DMS53 treated with DMSO at 0.1 percent for 48 hours (cell line): ENCODE data around the gene PCDHA6.
A peak's percentile ranks its signal among the peaks of the same experiment; 100 is the strongest.
"Not testable (repeated sequence)": the region's sequence is repeated elsewhere in the genome, so short reads cannot be mapped to it uniquely, and the experiment has no call there.

Experiments
- DNase-seq: peaks from one replicate; lab custom pipeline; 2025; ENCODE audit not compliant: unreplicated experiment; lab: John Stamatoyannopoulos, UW

The PCDHA6 gene, protein sequence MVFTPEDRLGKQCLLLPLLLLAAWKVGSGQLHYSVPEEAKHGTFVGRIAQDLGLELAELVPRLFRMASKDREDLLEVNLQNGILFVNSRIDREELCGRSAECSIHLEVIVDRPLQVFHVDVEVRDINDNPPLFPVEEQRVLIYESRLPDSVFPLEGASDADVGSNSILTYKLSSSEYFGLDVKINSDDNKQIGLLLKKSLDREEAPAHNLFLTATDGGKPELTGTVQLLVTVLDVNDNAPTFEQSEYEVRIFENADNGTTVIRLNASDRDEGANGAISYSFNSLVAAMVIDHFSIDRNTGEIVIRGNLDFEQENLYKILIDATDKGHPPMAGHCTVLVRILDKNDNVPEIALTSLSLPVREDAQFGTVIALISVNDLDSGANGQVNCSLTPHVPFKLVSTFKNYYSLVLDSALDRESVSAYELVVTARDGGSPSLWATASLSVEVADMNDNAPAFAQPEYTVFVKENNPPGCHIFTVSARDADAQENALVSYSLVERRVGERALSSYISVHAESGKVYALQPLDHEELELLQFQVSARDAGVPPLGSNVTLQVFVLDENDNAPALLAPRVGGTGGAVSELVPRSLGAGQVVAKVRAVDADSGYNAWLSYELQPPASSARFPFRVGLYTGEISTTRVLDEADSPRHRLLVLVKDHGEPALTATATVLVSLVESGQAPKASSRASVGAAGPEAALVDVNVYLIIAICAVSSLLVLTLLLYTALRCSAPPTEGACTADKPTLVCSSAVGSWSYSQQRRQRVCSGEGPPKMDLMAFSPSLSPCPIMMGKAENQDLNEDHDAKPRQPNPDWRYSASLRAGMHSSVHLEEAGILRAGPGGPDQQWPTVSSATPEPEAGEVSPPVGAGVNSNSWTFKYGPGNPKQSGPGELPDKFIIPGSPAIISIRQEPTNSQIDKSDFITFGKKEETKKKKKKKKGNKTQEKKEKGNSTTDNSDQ

DNA sequence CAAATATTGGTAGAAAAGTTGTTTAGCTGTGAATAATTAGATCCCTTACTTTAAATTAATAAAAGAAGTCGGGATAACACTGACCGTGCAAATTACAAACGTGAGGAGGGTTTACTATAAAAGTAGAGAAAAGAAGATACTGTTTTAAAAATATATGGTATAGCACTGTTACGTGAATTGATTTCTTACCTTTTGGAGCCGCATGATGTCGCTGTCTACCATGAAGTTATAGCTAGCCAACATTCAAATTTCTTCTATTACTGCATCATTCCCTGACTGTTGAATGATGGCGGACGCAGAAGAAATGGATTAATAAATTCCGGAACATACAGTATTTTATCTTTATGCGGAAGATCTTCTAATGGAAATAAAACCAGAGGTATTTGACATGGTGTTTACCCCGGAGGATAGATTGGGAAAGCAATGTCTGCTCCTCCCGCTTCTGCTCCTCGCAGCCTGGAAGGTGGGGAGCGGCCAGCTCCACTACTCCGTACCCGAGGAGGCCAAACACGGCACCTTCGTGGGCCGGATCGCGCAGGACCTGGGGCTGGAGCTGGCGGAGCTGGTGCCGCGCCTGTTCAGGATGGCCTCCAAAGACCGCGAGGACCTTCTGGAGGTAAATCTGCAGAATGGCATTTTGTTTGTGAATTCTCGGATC, at the start of gene PCDHA6:
TSS of gene PCDHA6 (plus strand) at position 257 of the 658 bp plus-strand sequence. CDS start at position 389, 132 bp downstream.
- DNase-seq: peak; percentile 38

DNA sequence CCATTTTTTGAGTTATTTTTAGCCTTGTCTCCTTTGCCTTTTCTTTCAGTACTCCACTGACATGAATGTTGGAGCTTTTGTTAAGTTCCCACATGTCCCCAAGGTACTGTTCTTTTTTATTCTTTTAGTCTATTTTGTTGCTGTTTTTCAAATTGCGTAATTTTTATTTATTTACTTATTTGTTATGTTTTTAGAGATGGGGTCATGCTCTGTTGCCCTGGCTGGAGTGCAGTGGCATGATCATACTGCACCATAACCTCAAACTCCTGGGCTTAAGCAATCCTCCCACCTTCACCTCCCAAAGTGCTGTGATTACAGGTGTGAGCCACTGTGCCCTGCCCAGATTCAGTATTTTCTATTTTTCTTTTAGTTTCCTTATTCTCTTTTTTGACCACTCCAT, 47.2 kb upstream of the PCDHA6 start:
- no peak for DNase-seq

DNA sequence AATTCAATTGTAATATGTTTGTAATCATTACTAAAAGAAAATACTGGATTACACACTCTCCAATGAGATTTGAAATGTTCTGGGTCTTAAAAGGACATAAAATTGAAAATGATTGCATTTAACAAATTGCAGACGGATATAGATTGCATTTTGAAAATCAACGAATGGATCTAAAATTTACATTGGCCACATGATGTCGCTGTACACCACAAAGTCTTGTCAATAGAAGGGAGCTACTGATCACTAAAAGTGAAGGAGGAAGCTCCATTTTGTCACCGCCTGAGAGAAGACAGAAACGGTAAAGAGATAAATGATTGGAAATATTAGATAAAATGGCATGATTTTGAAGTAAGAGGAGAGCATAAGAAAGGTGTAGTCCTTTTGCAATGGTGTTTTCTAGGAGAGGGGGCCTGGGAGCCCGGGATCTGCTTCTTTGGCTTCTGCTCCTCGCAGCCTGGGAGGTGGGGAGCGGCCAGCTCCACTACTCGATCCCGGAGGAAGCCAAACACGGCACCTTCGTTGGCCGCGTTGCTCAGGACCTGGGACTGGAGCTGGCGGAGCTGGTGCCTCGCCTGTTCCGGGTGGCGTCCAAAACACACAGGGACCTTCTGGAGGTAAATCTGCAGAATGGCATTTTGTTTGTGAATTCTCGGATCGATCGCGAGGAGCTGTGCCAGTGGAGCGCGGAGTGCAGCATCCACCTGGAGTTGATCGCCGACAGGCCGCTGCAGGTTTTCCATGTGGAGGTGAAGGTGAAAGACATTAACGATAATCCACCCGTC, 41.7 kb upstream of the PCDHA6 start, which contains the start of gene PCDHA1:
TSS of gene PCDHA1 (plus strand) at position 236 of the 782 bp plus-strand sequence.
- DNase-seq: peak; percentile 89

DNA sequence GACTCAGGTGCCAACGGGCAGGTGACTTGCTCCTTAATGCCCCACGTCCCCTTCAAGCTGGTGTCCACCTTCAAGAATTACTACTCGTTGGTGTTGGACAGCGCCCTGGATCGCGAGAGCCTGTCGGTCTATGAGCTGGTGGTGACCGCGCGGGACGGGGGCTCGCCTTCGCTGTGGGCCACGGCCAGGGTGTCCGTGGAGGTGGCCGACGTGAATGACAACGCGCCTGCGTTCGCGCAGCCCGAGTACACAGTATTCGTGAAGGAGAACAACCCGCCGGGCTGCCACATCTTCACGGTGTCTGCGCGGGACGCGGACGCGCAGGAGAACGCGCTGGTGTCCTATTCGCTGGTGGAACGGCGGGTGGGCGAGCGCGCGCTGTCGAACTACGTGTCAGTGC, 40.3 kb upstream of the PCDHA6 start:
- not testable (repeated sequence) for DNase-seq

DNA sequence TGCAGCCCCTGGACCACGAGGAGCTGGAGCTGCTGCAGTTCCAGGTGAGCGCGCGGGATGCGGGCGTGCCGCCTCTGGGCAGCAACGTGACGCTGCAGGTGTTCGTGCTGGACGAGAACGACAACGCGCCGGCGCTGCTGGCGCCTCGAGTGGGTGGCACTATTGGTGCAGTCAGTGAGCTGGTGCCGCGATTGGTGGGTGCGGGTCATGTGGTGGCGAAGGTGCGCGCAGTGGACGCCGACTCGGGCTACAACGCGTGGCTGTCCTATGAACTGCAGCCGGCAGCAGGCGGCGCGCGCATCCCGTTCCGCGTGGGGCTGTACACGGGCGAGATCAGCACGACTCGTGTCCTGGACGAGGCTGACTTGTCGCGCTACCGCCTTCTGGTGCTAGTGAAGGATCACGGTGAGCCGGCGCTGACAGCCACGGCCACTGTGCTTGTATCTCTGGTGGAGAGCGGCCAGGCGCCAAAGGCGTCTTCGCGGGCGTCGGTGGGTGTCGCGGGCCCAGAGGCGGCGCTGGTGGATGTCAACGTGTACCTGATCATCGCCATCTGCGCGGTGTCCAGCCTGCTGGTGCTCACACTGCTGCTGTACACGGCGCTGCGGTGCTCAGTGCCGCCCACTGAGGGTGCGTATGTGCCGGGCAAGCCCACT, 39.8 kb upstream of the PCDHA6 start:
- DNase-seq: not testable (repeated sequence)

DNA sequence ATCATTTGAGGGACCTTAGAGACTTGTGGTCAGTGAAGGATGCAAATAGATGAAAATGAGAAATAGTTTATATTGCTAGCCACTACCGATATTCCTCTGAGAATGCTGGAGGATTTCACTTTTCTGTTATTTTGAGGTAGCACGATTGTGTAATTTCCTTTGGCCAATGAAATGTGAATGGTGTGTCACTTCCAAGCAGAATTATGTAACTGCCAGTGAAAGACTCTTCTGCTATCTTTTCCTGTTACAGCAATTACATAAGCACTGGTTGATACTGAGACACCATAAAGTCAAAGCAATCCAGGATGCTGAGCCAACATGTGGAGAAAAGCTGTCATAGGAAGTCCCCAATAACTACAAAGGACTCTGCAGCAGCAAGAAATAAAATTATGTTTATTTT, 36.7 kb upstream of the PCDHA6 start:
- no peak for DNase-seq

DNA sequence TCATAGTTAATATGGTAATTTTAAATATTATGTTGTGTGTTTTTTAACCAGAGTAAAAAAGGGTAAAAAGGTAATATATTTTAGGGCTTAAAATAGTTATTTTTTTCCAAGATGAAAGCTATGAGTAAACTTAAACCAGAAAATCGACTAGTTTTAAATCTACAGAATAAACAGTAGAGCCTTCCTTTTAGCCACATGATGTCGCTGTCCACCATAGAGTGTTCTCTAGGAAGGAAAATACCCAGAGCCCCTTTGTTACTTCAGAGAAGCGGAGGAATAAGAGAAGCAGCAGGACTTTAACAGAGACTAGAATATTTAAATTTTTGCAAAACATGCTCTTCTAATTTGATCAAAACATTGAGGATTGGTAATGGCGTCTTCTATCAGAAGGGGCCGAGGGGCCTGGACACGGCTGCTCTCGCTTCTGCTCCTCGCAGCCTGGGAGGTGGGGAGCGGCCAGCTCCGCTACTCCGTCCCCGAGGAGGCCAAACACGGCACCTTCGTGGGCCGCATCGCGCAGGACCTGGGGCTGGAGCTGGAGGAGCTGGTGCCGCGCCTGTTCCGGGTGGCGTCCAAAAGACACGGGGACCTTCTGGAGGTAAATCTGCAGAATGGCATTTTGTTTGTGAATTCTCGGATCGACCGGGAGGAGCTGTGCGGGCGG, 33.0 kb upstream of the PCDHA6 start, which contains the start of gene PCDHA2:
TSS of gene PCDHA2 (plus strand) at position 258 of the 664 bp plus-strand sequence.
- peak; percentile 91 for DNase-seq

DNA sequence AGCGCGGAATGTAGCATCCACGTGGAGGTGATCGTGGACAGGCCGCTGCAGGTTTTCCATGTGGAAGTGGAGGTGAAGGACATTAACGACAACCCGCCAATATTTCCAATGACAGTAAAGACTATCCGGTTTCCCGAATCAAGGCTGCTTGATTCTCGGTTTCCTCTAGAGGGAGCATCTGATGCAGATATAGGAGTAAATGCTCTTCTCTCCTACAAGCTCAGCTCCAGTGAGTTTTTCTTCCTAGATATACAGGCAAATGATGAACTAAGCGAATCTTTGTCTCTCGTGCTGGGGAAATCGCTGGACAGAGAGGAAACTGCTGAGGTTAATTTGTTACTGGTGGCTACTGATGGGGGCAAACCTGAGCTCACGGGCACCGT, 32.5 kb upstream of the PCDHA6 start:
- DNase-seq: peak; percentile 82

DNA sequence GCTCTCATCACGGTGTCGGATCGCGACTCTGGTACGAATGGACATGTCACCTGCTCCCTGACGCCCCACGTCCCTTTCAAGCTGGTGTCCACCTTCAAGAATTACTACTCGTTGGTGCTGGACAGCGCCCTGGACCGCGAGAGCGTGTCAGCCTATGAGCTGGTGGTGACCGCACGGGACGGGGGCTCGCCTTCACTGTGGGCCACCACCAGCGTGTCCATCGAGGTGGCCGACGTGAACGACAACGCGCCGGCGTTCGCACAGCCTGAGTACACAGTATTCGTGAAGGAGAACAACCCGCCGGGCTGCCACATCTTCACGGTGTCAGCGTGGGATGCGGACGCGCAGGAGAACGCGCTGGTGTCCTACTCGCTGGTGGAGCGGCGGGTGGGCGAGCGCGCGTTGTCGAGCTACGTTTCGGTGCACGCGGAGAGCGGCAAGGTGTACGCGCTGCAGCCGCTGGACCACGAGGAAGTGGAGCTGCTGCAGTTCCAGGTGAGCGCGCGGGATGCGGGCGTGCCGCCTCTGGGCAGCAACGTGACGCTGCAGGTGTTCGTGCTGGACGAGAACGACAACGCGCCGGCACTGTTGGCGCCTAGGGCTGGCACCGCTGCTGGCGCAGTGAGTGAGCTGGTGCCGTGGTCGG, 31.6 kb upstream of the PCDHA6 start:
- not testable (repeated sequence) for DNase-seq

DNA sequence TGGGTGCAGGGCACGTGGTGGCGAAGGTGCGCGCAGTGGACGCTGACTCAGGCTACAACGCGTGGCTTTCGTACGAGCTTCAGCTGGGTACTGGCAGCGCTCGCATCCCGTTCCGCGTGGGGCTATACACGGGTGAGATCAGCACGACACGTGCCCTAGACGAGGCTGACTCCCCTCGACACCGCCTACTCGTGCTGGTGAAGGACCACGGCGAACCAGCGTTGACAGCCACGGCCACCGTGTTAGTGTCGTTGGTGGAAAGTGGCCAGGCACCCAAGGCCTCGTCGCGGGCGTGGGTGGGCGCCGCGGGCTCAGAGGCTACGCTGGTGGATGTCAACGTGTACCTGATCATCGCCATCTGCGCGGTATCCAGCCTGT, 31.1 kb upstream of the PCDHA6 start:
- no peak for DNase-seq

DNA sequence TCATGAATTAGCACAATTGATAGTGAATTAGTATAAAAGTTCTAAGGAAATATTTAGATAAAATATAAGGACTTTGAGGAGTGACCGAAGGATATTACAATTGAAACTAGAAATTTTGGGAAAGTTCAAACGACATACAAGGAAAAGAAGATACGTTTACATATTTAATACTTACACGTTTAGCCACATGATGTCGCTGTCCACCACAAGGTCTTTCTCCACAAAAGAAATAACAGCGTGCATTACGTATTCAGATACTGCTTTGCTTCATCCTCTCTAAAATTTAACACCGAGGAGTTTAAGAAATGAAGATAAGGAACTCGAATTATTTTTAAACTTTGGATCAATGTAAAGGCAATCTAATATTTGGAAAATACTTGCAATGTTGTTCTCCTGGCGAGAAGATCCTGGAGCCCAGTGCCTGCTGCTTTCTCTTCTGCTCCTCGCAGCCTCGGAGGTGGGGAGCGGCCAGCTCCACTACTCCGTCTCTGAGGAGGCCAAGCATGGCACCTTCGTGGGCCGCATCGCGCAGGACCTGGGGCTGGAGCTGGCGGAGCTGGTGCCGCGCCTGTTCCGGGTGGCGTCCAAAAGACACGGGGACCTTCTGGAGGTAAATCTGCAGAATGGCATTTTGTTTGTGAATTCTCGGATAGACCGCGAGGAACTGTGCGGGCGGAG, 26.8 kb upstream of the PCDHA6 start, which contains the start of gene PCDHA3:
TSS of gene PCDHA3 (plus strand) at position 242 of the 678 bp plus-strand sequence.
- peak; percentile 88 for DNase-seq

DNA sequence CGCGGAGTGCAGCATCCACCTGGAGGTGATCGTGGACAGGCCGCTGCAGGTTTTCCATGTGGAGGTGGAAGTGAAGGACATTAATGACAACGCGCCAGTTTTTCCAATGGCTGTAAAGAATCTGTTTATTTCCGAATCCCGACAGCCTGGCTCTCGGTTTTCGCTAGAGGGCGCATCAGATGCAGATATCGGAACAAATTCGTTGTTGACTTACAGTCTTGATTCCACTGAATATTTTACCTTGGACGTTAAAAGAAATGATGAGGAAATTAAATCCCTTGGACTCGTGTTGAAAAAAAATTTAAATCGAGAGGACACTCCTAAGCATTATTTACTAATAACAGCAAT, 26.3 kb upstream of the PCDHA6 start:
- peak; percentile 79 for DNase-seq

DNA sequence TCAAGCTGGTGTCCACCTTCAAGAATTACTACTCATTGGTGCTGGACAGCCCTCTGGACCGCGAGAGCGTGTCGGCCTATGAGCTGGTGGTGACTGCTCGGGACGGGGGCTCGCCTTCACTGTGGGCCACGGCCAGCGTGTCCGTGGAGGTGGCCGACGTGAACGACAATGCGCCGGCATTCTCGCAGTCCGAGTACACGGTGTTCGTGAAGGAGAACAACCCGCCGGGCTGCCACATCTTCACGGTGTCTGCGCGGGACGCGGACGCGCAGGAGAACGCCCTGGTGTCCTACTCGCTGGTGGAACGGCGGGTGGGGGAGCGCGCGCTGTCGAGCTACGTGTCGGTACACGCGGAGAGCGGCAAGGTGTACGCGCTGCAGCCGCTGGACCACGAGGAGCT, 25.4 kb upstream of the PCDHA6 start:
- DNase-seq: not testable (repeated sequence)

DNA sequence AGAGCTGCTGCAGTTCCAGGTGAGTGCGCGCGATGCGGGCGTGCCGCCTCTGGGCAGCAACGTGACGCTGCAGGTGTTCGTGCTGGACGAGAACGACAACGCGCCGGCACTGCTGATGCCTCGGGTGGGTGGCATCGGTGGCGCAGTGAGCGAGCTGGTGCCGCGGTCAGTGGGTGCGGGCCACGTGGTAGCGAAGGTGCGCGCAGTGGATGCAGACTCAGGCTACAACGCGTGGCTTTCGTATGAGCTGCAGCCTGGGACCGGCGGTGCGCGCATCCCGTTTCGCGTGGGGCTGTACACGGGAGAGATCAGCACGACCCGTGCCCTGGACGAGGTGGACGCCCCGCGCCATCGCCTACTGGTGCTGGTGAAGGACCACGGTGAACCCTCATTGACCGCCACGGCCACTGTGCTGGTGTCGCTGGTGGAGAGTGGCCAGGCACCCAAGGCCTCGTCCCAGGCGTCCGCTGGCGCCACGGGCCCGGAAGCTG, 24.9 kb upstream of the PCDHA6 start:
- DNase-seq: no peak

DNA sequence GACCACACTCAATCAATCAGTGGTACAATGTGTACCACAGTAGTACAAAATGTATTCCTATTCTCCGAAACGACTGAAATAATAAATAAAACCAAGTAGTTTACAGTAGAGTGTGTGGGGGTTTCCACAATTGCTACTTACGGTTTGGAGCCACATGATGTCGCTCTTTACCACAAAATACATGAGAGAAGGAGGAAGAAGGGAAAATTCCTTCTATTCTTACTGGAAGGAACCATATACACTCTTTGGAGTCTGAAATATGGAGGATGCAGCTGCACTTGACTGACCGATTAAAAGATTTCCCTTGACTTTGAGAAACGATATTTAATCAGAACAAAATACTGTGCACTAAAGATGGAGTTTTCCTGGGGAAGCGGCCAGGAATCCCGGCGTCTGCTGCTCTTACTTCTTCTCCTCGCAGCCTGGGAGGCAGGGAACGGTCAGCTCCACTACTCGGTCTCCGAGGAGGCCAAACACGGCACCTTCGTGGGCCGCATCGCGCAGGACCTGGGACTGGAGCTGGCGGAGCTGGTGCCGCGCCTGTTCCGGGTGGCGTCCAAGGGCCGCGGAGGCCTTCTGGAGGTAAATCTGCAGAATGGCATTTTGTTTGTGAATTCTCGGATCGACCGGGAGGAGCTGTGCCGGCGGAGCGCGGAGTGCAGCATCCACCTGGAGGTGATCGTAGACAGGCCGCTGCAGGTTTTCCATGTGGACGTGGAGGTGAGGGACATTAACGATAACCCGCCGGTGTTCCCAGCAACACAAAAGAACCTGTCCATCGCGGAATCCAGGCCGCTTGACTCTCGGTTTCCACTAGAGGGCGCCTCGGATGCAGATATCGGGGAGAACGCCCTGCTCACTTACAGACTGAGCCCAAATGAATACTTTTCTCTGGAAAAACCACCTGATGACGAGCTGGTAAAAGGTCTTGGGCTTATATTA, 20.7 kb upstream of the PCDHA6 start, which contains the start of gene PCDHA4:
TSS of gene PCDHA4 (plus strand) at position 235 of the 942 bp plus-strand sequence.
- DNase-seq: peak; percentile 77

DNA sequence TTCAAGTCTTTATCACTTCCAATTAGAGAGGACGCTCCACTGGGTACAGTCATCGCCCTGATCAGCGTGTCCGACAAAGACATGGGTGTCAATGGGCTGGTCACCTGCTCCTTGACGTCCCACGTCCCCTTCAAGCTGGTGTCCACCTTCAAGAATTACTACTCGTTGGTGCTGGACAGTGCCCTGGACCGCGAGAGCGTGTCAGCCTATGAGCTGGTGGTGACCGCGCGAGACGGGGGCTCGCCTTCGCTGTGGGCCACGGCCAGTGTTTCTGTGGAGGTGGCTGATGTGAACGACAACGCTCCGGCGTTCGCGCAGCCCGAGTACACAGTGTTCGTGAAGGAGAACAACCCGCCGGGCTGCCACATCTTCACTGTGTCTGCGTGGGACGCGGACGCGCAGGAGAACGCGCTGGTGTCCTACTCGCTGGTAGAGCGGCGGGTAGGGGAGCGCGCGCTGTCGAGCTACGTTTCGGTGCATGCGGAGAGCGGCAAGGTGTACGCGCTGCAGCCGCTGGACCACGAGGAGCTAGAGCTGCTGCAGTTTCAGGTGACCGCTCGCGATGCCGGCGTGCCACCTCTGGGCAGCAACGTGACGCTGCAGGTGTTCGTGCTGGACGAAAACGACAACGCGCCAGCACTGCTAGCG, 19.4 kb upstream of the PCDHA6 start:
- DNase-seq: not testable (repeated sequence)
